Stomach smooth muscle (tissue), 2 donors: ENCODE measurements around the gene MPPED1.

Experiments
- H3K27ac ChIP-seq: one replicate; pipeline ENCODE4 v1.7.0; 2013; ENCODE audit warnings: mild to moderate bottlenecking, low read length, inconsistent platforms
- H3K27me3 ChIP-seq, 2 donors: one replicate each; pipeline ENCODE4 v1.7.0; 2013; ENCODE audit warnings: low read length in 2 of 2; ENCODE audit not compliant: insufficient read depth in 2 of 2, control insufficient read depth in 1 of 2
- H3K36me3 ChIP-seq, 2 donors: one replicate each; pipeline ENCODE4 v1.7.0; 2013; ENCODE audit warnings: low read length in 2 of 2; ENCODE audit not compliant: control insufficient read depth in 2 of 2, insufficient read depth in 2 of 2
- H3K4me1 ChIP-seq: one replicate; pipeline ENCODE4 v1.7.0; 2013; ENCODE audit warnings: low read length; ENCODE audit not compliant: control insufficient read depth, insufficient read depth
- H3K4me3 ChIP-seq, 2 donors: one replicate each; pipeline ENCODE4 v1.7.0; 2013; ENCODE audit warnings: low read length in 2 of 2
- H3K9ac ChIP-seq, 2 donors: one replicate each; pipeline ENCODE4 v1.7.0; 2013; ENCODE audit warnings: low read length in 2 of 2, mild to moderate bottlenecking in 1 of 2
- H3K9me3 ChIP-seq, 2 donors: one replicate each; pipeline ENCODE4 v1.7.0; 2013; ENCODE audit warnings: low read length in 2 of 2; ENCODE audit not compliant: control insufficient read depth in 2 of 2
- donor health status: healthy.
- donor health status: Pancreatic carcinoma.

The MPPED1 gene

DNA sequence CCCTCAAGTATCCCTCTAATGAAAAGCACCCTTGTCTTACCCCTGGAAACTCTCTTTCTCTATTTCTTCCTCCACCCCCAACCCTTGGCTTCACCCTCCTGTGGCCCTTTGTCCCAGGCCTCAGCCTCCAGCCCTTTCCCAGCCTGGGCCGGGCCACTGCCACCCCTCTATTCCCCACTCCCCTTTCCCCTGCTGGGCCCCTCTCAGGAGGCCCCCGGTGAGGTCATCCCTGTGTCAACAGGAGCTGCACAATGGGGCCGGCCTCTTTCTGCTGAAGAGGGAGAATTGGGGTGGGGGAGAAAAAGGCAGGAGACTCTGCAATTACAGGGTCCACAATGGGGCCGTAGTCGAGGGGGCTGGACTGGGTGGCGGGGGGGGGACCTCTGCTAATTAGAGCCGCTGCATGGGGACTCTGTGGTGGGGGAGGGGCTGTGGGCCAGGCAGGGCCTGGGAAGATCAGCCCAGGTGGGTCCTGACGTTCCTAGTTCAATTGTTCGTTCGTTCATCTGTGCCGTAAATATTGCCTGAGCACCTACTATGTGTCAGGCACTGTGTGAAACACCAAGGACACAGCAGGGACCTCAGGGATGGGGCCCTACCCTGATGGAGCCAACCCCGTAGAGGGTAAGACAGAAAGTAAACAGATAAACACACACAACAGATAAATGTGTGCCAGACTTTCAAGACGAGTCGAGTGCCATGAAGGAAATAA lies 18.5 kb upstream of the MPPED1 start:
- Histone ChIP-seq H3K4me3 (no peak overlapping the region), H3K4me1 (peaks cover 7% of the 10 kb centered on the region), H3K9me3 (peaks cover 0 to 2% of the 10 kb centered on the region in 2 donors), H3K27me3 (no peaks in the 10 kb centered on the region), H3K36me3 (no peaks in the 10 kb centered on the region), H3K27ac (no peak overlapping the region), H3K9ac (no peak overlapping the region)

DNA sequence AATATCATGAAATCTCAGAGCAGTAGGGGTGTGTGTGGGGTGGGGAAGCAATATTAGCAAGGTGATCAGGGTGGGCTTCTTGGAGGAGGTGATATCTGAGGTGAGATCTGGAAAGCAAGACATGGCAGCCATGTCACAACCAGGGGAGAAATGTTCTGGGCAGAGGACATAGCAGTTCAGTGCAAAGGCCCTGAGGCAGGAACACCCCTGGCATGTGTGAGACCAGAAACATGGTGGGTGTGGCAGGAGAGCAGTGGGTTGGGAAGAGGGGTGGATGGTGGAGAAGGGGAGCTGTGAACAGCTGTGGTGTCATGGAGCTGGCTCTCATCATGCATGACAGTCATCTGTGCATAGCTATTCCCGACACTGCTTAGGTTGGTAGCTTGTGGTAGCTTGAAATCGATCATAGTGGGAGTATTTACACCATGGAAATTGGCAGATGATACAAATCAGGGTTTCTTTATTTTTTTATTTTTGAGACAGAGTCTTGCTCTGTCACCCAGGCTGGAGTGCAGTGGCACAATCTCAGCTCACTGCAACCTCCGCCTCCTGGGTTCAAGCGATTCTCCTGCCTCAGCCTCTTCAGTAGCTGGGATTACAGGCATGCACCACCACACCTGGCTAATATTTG lies 17.9 kb upstream of the MPPED1 start:
- Histone ChIP-seq H3K36me3 (no peaks in the 10 kb centered on the region), H3K9me3 (peaks cover 0 to 2% of the 10 kb centered on the region in 2 donors), H3K9ac (no peak overlapping the region), H3K27me3 (peaks cover 0 to 2% of the 10 kb centered on the region in 2 donors), H3K4me3 (no peak overlapping the region), H3K4me1 (peaks cover 3% of the 10 kb centered on the region), H3K27ac (no peak overlapping the region)

DNA sequence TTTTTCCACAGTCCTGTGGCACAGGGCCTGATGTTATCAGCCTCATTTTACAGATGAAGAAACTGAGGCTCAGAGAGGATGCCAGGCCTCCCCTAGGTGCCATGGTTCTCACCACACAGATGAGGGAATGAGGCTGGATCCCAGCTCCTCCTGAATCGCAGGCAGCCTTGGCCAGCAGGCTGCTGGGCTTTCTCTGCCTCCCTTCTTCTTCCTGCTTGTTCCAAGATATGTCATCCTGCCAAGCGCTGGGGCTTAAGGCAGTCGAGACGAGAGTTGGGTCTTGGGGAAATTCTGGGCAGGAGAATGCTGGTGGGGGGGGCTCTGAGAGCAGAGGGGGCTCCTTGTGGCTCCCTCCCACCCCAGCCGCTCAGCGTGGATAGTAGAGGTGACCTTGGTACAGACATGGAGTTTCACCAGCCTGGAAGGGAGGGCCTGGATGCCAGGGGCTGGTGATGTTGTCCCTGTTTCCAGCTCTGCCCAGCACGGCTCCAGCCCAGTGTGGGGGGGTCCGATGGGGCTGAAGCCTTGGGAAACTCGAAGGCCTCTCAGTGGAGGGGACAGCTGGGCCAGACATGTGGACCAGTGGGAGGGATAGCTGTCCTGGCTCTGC lies 16.6 kb upstream of the MPPED1 start:
- Histone ChIP-seq H3K9ac (no peak overlapping the region), H3K4me3 (no peak overlapping the region), H3K4me1 (no peaks in the 10 kb centered on the region), H3K9me3 (peaks cover 0 to 2% of the 10 kb centered on the region in 2 donors), H3K36me3 (no peaks in the 10 kb centered on the region), H3K27me3 (peaks cover 0 to 3% of the 10 kb centered on the region in 2 donors), H3K27ac (no peak overlapping the region)

DNA sequence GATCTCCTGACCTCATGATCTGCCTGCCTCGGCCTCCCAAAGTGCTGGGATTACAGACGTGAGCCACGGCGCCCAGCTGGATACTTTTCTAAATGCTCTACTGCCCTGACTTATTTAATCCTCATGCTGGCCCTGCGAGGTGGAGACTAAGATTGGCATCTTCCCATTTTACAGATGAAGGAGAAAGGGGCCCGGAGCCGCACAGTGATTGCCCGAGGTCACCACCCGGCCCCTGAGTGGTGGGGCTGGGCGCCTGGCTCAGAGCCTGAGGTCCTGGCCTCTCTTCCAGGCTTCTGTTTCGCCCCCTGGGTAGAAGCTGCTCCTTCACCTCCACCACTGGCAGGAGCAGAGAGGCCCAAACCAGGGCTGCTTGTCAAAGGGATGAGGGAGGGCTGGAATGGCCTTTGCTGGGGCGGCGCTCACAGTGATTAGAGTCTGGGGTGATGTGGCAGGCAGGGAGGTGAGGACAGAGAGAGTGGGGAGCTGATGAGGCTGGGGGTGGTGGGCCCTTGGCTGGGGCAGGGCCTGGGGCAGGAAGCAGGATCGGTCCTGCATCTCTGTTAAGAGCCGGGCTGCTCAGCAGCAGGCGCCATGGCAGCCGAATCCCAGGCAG lies 15.4 kb upstream of the MPPED1 start:
- Histone ChIP-seq H3K36me3 (no peaks in the 10 kb centered on the region), H3K9me3 (peaks cover 0 to 2% of the 10 kb centered on the region in 2 donors), H3K4me3 (no peak overlapping the region), H3K27ac (no peak overlapping the region), H3K9ac (no peak overlapping the region), H3K4me1 (no peaks in the 10 kb centered on the region), H3K27me3 (peaks cover 0 to 3% of the 10 kb centered on the region in 2 donors)

DNA sequence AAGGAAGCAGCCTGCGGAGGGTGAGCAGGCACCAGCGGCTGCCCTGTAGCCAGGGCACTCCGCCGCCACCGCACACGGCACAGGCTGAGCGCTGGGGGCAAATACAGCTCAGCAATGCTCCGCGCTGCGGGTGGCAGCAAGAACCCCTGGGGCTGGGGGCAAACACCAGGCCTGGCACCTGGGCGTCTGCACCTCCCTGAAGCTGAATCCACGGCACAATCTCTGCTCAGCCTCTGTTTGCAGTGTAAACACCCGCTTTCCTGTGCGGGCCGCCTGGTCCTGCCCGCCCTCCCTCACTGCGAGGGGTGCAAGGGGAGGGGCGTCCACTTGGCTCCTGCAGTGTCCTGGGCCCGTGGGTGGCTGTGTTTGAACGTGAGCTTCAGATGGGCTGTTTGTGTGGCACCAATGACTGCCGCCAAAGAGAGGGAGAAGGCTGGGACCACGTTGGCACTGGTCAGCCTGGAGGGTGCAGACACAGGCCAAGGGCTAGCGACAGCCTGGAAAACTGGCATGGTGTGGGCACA lies 14.8 kb upstream of the MPPED1 start:
- Histone ChIP-seq H3K27ac (no peak overlapping the region), H3K4me3 (no peak overlapping the region), H3K27me3 (peaks cover 0 to 3% of the 10 kb centered on the region in 2 donors)

DNA sequence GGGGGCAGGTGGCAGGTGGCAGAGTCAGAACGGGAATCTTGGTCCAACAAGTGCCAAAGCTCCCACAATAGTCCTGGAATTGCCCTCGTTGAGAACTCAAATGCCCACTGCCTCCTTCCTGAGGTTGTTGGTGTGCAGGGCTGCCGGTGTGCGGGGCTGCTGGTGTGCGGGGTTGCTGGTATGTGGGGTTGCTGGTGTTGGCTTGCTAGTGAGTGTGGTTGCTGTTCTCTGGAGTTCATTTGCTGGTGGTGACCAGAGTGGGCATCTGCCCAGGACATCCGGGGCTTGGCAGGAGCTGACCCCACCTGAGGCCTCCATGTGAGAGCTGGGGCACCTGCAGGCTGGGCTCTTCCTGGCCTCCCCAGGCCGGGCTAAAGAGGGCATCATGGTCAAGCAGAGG lies 14.0 kb upstream of the MPPED1 start:
- H3K36me3 ChIP-seq: no peaks in the 10 kb centered on the region
- peaks cover 0 to 6% of the 10 kb centered on the region in 2 donors for H3K27me3 ChIP-seq
- H3K9me3 ChIP-seq: peaks cover 0 to 2% of the 10 kb centered on the region in 2 donors
- H3K4me1 ChIP-seq: no peaks in the 10 kb centered on the region
- H3K27ac ChIP-seq: no peak overlapping the region
- H3K4me3 ChIP-seq: no peak overlapping the region
- H3K9ac ChIP-seq: no peak overlapping the region

More for the DNA sequence above, 14.8 kb upstream of the MPPED1 start:
- H3K4me1 ChIP-seq: no peaks in the 10 kb centered on the region
- peaks cover 0 to 2% of the 10 kb centered on the region in 2 donors for H3K9me3 ChIP-seq
- H3K9ac ChIP-seq: no peak overlapping the region
- H3K36me3 ChIP-seq: no peaks in the 10 kb centered on the region

DNA sequence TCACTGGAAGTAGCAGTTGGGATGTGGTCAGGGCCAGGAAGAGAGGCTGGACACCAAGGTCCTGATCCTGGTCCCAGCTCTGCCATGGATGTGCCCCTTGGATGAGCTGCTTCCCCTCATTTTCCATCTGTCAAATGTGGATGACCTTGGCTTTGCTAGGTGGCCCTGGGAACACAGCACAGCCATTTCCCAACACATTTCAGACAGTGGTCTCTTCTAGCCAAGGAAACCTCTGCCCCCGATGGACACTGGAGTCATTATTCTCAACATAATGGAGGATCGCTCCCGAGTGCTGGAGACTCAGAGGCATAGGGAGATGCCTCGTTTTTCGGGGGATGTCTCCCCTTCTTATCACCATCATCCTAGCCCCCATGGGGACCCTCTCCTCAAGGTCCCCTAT lies 13.6 kb upstream of the MPPED1 start:
- Histone ChIP-seq H3K4me1 (no peaks in the 10 kb centered on the region), H3K27me3 (peaks cover 0 to 6% of the 10 kb centered on the region in 2 donors), H3K4me3 (no peak overlapping the region), H3K27ac (no peak overlapping the region), H3K9me3 (peaks cover 0 to 2% of the 10 kb centered on the region in 2 donors), H3K36me3 (no peaks in the 10 kb centered on the region), H3K9ac (no peak overlapping the region)

DNA sequence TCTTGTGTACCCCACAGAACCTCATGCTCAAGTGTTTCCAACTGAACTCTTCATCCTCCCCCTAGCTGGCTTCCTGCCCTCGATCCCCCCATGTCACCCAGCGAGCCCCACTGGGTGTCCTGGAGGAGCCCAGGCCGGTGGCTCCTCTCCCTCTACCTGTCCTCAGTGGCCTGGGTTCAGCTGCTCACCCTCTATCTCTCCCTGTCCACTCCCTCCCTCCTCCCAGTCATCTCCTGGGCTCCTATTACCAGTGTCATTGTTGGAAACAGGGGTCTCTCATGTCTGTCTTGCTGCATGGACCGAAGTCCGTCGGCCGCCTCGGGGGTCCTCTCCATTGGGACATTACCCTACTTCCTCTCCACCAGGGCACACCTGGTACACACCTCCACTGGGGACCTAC lies 12.9 kb upstream of the MPPED1 start:
- Histone ChIP-seq H3K36me3 (no peaks in the 10 kb centered on the region), H3K4me3 (no peak overlapping the region), H3K9ac (no peak overlapping the region), H3K4me1 (no peaks in the 10 kb centered on the region), H3K27me3 (peaks cover 3 to 6% of the 10 kb centered on the region in 2 donors), H3K27ac (no peak overlapping the region), H3K9me3 (peaks cover 0 to 1% of the 10 kb centered on the region in 2 donors)

DNA sequence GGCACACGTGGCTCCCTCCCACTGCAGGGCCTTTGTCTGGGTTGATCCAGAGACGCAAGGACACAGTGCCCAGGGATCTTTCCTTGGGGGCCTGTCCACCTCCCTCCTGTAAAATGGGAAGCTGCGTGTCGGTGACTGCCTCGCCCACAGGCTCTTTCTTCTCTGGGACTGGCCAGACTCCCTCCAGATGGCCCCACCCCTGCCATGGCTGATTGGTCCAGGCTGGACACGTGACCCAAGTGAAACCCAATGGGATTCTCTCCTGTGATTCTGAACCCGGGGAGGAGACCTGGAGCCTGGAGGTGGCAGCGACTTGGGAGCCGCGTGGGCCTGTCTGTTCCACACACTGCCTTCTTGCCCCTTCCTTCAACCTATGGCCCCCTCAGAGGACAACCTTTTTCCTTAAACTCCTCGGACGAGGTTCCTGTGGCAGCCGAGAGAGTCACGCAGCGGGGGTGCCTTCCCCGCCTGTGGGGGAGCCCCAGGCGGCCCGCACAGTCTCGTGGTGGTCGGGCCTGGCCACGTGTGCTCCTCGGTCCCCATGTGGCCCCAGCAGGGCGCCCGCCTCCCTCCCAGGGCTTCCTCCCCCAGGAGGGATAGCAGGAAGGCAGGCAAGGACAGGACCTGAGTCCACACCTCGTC lies 12.4 kb upstream of the MPPED1 start:
- no peak overlapping the region for H3K9ac ChIP-seq
- no peak overlapping the region for H3K4me3 ChIP-seq
- H3K27me3 ChIP-seq: peaks cover 3 to 6% of the 10 kb centered on the region in 2 donors
- no peaks in the 10 kb centered on the region for H3K4me1 ChIP-seq
- H3K36me3 ChIP-seq: no peaks in the 10 kb centered on the region
- H3K27ac ChIP-seq: no peak overlapping the region
- no peaks in the 10 kb centered on the region for H3K9me3 ChIP-seq

DNA sequence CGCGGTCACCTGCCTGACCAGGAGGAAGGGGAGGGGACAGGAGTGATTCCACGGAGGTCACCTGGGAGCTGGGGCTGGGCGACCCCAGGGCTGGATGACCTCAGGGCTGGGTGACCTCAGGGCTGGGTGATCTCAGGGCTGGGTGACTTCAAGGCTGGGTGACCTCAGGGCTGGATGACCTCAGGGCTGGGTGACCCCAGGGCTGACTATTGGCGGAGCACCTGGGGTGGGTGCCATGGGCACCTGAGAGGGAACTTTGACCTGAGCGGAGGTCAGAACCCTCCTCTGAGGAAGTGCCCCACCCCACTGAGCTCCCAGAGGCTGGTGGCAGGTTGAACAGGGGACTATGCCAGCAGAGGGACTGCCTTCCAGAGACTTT lies 11.8 kb upstream of the MPPED1 start:
- Histone ChIP-seq H3K4me3 (no peak overlapping the region), H3K27ac (no peak overlapping the region)

More for the DNA sequence above, 11.8 kb upstream of the MPPED1 start:
- Histone ChIP-seq H3K36me3 (no peaks in the 10 kb centered on the region), H3K9ac (no peak overlapping the region), H3K4me1 (no peaks in the 10 kb centered on the region), H3K9me3 (no peaks in the 10 kb centered on the region), H3K27me3 (peaks cover 3 to 6% of the 10 kb centered on the region in 2 donors)
